ELF-1 (cell line): ENCODE results near the gene TUB.

Experiments used
- DNase-seq: peaks from one replicate; pipeline ENCODE4 v3.0.0-alpha.2; 2016; ENCODE audit warnings: low read depth, low spot score

The TUB gene

GRCh38 chr11:8067929-8068575, 13.0 kb upstream of the TUB start:
- DNase-seq = no peak

- DNase-seq = no peak
These were observed 12.3 kb upstream of the TUB start for GRCh38 chr11:8068605-8069221.

DNA sequence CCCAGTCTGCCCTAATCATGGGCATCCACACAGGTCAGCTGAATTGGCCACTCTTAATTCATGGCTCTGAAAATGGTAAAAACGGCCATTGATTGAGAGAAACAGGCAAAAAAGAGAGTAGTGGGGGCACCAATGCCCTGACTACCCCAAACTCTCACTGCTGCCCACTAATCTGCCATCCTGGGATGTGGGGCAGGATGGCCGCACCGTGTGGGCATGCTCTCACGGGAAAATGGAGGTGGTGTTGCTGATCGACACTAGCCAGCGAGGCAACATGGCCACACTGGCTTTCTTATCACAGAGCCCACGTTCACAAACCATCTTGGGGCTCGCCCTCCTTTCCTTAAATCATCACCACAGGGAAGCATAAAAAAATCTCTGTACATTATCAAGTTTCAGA, 11.2 kb upstream of the TUB start:
- no peak for DNase-seq

- no peak for DNase-seq
These were observed 10.4 kb upstream of the TUB start for GRCh38 chr11:8070417-8071115.

DNA sequence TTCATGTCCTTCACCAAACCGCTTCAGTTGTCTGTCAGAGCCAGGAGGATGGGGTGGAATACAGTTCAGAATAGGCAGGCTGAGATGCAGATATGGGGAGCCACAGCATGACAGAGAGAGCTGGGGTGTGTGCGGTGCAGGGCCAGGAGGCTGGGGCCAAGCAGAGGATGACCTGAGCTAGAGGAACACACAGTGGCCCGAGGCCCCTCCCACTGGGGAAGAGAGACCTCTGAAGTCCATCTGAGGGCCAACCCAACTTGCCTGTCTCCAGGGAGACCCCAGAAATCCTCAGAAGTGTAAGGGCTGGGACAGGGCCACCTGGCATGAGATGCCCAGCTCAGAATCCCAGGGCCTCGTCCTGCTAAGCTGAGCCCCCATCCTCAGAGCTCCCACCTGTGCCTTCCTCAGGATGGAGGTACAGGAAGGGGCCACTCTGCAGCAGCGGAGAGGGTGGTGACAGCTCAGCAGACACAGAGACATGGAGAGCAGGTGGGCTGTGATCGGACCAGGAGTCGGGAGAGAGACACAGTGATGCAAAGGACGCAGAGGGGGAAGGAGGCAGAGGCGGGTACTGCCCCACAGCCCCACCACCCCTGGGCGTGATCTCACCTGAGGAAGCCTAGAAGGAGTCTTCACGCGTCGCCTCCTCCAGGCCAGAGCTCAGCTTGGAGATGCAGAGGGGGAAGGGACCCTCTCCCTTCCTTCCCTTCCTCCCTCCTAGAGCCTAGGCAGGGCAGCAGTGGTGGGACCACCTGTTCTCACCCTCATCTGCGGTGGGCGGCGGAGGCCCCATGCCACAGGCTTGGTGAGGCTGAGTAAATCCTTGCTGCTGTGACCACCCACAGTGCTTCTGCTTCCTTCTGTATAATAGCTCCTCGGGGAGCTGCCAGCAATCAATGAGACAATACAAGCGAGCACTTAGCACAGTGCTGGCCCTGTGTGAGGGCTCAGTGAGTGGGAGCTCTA, 9.1 kb upstream of the TUB start:
- DNase-seq = no peak

DNA sequence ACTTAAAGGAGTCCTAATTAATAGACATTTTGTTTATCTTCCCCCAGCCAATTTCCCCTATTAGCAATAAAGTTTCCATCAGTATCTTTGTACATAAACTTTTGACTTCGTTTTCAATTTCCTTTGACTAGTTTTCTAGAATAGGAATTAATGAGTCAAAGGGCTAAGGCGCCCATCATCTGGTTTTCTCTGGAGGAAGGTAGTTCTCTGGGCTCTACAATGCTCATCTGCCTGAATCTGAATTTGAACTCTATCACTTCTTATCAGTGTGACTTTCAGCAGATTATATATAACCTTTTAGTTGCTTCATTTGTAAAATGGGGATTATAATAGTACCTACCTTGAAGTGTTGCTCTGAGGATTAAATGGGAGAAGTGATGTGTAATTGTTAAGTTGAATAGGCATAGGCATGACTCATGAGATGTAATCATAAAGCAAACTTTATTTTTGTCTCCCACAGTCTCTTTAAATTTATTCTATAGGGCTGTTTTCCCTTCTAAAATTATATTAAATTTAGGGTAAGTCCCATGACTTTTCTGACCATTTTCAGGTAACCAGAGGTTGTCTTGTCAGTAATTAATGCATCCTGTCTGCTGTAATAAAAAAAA, 5.8 kb upstream of the TUB start:
- no peak for DNase-seq

DNA sequence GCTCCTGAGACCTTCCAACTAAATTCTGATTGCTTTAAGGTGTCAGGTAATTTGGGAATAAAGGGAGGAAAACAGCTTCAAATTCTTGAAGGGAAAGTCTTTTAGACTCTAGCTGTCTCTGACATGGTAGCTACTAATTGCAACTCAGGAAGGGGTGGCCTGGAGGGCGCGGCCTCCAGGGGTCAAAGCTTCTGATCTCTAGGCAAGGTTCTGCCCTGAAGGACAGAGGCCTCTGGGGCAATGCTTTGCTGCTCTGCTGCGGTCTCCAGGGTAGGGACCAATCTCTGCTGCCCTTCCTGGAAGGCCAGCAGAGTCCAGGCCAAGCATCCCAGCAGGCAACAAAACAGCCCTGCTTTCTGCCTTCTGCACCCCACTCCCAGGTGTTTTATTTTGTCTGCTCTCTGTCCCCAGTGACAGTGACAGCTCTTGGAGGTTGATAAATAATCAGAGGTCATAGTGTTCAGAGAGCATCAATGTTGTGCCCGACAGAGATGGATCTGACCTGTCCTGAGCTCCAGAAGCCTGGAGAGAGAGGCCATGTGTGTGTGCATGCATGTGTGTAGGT, 1.8 kb upstream of the TUB start:
- DNase-seq = no peak

DNA sequence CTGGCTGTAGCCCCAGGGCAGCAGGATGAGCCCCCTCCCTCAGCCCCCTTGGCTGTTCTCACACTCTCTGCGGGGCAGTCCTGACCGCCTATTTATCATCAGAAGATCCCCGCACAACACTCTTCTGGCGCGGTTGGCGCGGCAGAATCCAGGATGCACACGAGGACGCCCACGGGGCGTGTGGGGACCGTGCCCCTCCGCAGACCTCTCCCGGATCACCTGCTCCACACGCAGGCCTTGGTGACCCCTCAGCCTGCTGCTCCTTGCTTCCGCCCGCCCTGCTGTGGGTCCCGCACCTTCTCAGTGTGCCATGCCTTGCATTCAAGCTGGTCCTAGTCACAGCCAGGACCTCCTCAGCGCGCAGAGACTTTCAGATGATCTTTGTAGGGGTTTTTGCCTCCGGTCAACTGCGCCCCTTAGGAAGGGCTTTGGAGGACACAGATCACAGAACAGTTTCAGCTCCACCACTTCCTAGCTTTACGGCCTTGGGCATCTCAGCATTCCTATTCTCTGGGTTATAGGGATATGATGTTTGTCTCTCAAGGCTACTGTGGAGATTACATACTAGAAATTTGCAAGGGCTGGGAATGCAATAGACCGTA, 841 bp upstream of the TUB start:
- DNase-seq = no peak

DNA sequence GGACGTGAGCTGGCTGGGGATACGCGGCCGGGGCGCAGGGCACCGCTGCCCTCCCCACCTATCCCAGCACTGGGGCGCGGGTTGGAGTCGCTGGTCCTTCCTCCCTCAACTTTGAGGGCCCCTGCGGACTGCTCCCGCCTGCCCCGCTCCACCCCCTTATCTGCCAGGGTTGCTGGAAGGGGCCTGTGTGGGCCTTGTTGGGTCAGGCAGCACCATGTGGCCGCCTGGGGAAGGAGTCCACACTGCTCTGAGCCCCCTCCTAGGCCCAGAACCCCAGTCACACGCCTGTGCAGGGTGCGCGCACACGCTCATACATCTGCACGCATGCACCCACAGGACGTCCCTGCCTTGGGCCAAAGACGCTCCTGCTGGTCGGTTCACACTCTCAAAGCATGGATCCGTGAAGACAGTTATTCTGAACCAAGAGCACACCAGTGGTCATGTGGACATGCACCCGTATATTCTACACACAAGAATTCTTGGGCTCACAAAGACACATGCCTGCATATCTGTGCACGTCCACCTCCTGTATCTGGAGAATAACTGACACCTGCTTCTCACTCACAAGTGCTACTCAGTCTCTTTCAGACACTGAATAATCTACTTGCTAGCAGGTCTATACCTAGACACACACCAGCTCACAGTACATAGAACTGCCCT, 710 bp downstream of the TUB start:
- DNase-seq = no peak

GRCh38 chr11:8082391-8083087, 1.5 kb downstream of the TUB start:
- peak; percentile 73 for DNase-seq

DNA sequence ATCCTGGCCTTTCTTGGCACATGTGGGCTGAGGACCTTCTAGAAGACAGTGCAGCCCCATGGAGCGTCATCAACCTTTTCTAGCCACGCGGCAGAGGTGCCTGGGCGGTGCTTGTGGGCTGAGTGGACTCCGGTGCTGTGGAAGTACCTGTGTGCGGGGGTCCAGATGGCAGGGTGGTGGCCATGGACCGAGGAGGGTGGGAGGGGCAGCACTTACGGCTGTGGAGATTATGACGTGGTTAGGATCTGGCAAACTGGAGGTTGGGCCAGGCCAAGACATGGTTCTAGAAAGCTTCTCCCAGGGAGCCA, 2.0 kb downstream of the TUB start:
- no peak for DNase-seq

DNA sequence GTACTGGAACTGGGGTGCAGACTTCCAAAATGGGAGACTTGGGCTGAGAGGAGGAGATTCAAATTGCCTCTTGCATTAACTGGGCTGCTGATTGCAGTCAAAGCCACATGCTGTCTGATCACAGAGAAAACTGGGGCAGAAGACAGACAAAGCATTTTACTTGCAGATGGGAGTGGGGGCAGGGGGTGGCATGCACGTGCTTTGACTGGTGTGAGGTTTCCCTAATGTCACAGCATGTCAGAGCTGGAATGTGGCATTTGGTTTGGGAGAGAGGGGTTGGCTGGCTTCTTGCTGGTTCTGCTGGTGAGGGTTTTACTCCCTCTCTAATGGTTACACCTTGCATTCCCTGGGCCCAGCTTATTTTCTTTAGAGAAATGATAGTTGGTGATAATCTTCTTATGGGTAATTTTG, 2.9 kb downstream of the TUB start:
- no peak for DNase-seq

GRCh38 chr11:8084352-8084751, 3.3 kb downstream of the TUB start:
- no peak for DNase-seq

DNA sequence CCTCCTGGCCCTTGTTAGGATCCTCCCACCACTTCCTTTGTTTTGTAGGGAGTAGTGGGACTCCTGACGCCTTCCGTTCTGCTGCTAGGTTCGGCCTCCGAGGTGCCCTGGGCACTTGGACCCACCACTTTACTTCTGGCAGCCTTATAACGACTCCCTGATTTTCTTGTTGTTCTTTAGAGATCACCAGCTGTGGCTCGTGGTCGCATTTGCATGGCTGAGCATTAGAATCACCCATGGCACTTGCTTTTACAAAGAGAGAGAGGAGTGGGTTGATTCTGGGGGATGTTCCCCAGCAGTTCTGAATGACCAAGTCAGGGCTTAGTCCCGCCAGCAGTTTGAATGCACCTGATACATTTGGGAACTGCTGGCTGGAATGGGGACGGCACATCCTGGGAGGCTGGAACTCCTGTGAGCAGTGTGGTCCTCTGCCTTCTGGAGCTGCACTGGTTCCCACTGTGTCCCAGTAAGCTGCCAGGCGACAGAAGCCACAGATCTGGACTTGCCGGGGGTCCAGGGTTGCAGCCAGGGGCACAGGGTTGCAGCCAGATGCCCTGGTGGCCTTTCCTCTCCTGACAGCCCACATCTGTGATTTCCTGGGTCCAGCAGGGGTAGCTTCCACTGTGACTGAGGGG, 4.1 kb downstream of the TUB start:
- DNase-seq = no peak

DNA sequence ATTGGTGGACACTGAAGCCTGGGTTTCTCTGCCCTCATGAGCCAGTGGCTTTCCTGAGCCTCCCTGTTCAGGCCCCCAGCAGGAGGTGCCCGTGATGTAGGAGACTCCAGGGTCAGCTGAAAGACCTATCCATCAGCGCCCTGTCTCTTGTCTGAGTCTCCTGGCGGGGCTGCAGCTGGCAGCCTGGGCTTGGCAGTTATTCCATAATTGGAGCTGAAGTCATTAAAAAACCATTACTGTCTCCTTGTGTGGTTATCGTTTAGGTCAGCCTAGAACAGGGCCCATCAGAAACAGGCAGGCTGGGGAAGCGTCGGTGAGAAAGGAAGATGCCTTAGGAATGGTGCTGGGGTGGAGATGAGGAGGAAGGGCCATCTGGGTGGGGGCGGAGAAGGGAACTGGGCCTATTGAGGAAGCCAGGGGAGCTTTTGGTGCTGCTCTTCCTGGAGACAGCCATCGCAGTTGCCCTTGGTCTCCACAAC, 5.0 kb downstream of the TUB start:
- no peak for DNase-seq

- no peak for DNase-seq
These were observed 5.6 kb downstream of the TUB start for GRCh38 chr11:8086571-8086970.

DNA sequence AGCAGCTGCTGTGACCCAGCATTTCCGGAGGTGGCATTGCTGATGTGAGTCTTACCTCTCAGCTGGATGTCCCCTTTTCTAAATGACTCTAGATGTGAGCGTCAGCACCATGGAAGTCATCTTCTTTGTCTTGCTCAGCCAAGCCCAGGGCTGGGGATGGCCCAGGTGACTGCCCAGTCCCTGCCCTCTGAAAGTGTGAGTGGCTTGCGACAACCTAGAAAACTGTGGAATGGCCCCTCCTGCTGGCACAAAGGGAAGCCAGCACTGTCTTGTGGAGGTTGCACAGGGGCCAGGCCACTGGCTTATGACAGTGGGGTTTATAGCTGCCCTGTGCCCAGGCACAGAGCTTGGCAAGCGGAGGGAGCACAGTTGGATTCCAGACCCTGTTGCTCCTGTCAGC, 6.2 kb downstream of the TUB start:
- peak; percentile 42 for DNase-seq

GRCh38 chr11:8087756-8088155, 6.7 kb downstream of the TUB start:
- DNase-seq = no peak

DNA sequence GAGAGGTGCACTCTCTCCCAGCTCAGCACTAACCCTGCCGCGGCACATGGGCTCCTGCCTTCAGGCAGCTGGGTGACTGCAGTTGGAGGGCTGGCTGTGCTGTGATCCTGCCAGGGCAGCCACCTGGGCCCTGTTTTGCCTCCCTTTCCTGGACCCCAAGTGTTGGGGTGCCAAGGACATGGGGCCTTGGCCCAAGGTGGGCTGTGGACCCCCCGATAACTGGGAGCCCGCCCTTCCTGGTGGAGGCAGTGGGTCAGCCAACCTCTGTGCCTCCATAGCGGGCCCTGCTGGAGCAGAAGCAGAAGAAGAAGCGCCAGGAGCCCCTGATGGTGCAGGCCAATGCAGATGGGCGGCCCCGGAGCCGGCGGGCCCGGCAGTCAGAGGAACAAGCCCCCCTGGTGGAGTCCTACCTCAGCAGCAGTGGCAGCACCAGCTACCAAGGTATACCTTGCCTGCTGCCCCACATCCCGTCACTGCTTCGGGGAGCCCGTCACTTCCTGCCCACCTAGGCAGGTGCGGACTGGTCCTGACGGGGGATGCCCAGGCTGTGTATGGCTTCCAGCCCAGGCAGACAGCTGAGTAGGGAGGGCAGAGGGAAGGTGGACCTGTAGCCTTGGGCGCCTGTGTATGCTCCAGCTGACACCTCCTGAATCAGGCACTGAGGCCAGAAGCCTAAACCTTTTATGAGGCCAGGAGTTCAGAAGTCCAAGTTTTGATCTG, 8.9 kb downstream of the TUB start:
- no peak for DNase-seq
